K562 (cell line): ENCODE results near the gene PDK1. TPM values are rescaled to one million over a fixed set of nuclear protein-coding genes. Genes with fewer than 3 reads are reported as not detected.
A peak's percentile ranks its signal among the peaks of the same experiment; 100 is the strongest.

ENCODE experiments used
- CBX3 ChIP-seq, 2 experiments: IDR thresholded peaks; 1 replicate in 1 of 2; 2 replicates in 1 of 2; pipeline ENCODE4 v1.6.1; 2012; ENCODE audit warnings: inconsistent platforms in 2 of 2, low read length in 2 of 2, borderline replicate concordance in 1 of 2, control low read depth in 1 of 2
- CREBBP ChIP-seq: IDR thresholded peaks from one replicate; pipeline ENCODE4 v1.6.1; 2012; ENCODE audit warnings: low read depth, mild to moderate bottlenecking, control low read depth, inconsistent platforms, low read length
- DACH1 ChIP-seq: fragments of 450-650 bp; IDR thresholded peaks from 2 replicates; pipeline ENCODE4 v1.6.1; 2018; ENCODE audit not compliant: partially characterized antibody
- DIDO1 ChIP-seq: fragments of 450-650 bp; IDR thresholded peaks from 2 replicates; pipeline ENCODE4 v1.6.1; 2016; ENCODE audit warnings: low read depth, missing biosample characterization, missing genetic modification characterization
- ELK1 ChIP-seq: sonication (generic); formaldehyde crosslinking; IDR thresholded peaks from 2 replicates; pipeline ENCODE4 v1.8.1; 2022; ENCODE audit warnings: missing genetic modification reagents
- ETS2 ChIP-seq: IDR thresholded peaks from 2 replicates; pipeline ENCODE4 v1.6.1; 2016; ENCODE audit warnings: borderline replicate concordance, missing genetic modification characterization, mild to moderate bottlenecking, moderate library complexity, missing compliant biosample characterization; ENCODE audit not compliant: poor library complexity, severe bottlenecking
- GABPA ChIP-seq: fragments of 200-800 bp; sonication (Bioruptor generic); conservative IDR thresholded peaks from 2 replicates; pipeline ENCODE4 v1.6.1; 2016; ENCODE audit warnings: low read depth, missing genetic modification characterization, missing compliant biosample characterization
- HDAC1 ChIP-seq, 2 experiments: fragments of 450-650 bp; IDR thresholded peaks; 2 replicates each; pipeline ENCODE4 v1.6.1; 2016 to 2017; ENCODE audit warnings: inconsistent platforms in 1 of 2, mild to moderate bottlenecking in 1 of 2, moderate library complexity in 1 of 2
- MAZ ChIP-seq, 2 experiments: fragments of 450-650 bp in 1 of 2; sonication (generic) in 1 of 2; formaldehyde crosslinking; IDR thresholded peaks in 1 of 2; conservative IDR thresholded peaks in 1 of 2; 2 replicates each; pipeline versions ENCODE4 v1.4.0 to v1.5.0; 2020; ENCODE audit warnings: mild to moderate bottlenecking in 1 of 2, missing genetic modification reagents in 1 of 2
- NKRF ChIP-seq: fragments of 450-650 bp; IDR thresholded peaks from 2 replicates; pipeline ENCODE4 v1.6.1; 2016; ENCODE audit warnings: borderline replicate concordance
- PCBP2 ChIP-seq: fragments of 200-400 bp; formaldehyde crosslinking; IDR thresholded peaks from 2 replicates; pipeline ENCODE4 v1.6.1; 2018; ENCODE audit warnings: low read length, low read depth, mild to moderate bottlenecking, moderate library complexity; ENCODE audit not compliant: poor library complexity, severe bottlenecking
- PKNOX1 ChIP-seq: fragments of 450-650 bp; IDR thresholded peaks from 2 replicates; pipeline ENCODE4 v1.6.1; 2016
- SMARCB1 ChIP-seq: IDR thresholded peaks from 2 replicates; pipeline ENCODE4 v1.6.1; 2011; ENCODE audit warnings: improper control_type of control experiment, low read depth; ENCODE audit not compliant: insufficient read length
- TCF7L2 ChIP-seq: fragments of 150-350 bp; IDR thresholded peaks from 2 replicates; pipeline ENCODE4 v1.6.1; 2016; ENCODE audit warnings: low read depth, mild to moderate bottlenecking, low read length, moderate library complexity
- TCFL5 ChIP-seq: fragments of 250-450 bp; sonication (Bioruptor Pico); conservative IDR thresholded peaks from 2 replicates; pipeline ENCODE4 v1.6.1; 2021; ENCODE audit warnings: mild to moderate bottlenecking, moderate library complexity, matching md5 sums
- TEAD4 ChIP-seq, 2 experiments: sonication (generic) in 1 of 2; formaldehyde crosslinking in 1 of 2; IDR thresholded peaks; 2 replicates each; pipeline versions ENCODE4 v1.6.1 to v1.8.0; 2012 to 2022; ENCODE audit warnings: borderline replicate concordance in 1 of 2, inconsistent platforms in 1 of 2, low read length in 1 of 2, mild to moderate bottlenecking in 1 of 2, missing genetic modification reagents in 1 of 2
- ZC3H11A ChIP-seq: IDR thresholded peaks from 2 replicates; pipeline ENCODE4 v1.6.1; 2012; ENCODE audit warnings: low read depth, low read length, improper control_type of control experiment
- ZFP30 ChIP-seq: fragments of 250-450 bp; sonication (Bioruptor Pico); IDR thresholded peaks from 2 replicates; pipeline ENCODE4 v1.8.0; 2022; ENCODE audit warnings: moderate library complexity, mild to moderate bottlenecking, inconsistent platforms, borderline replicate concordance
- ZNF280A ChIP-seq: fragments of 450-650 bp; IDR thresholded peaks from 2 replicates; pipeline ENCODE4 v1.6.1; 2018; ENCODE audit warnings: mild to moderate bottlenecking, low read depth; ENCODE audit not compliant: partially characterized antibody
- polyA plus RNA-seq, 8 experiments: library from polyadenylated mRNA; depleted of rRNA in 4 of 8; stranded (reverse) in 5 of 8; unstranded in 3 of 8; fragments of >200 nt; fragmentation: Nextera tagmentation in 2 of 8; fragmentation: Illumina TruSeq in 1 of 8; extraction: Ambion mirVana in 2 of 8; extraction: Trizol in 1 of 8; gene quantifications; 2 replicates each; pipeline versions ENCODE4 v1.2.1 to v1.2.3, GENCODE V29; 2011 to 2014; ENCODE audit warnings: inconsistent platforms in 1 of 8, missing spikeins in 1 of 8
- total RNA-seq, 7 experiments: library from RNA; depleted of rRNA in 6 of 7; stranded (reverse); fragments of >200 nt in 6 of 7; fragmentation: Illumina TruSeq in 2 of 7; extraction: Trizol in 2 of 7; gene quantifications; 2 replicates each; pipeline versions ENCODE4 v1.2.1 to v1.2.3, GENCODE V29; 2011 to 2021; ENCODE audit warnings: low replicate concordance in 1 of 7

The PDK1 gene
- total and polyA plus RNA-seq, 9 of the 15 experiments (the other 6 are each of a cell fraction or from before 2014, with no cell fraction given), result 3.5 to 176 (median 13.9) TPM

- TF ChIP-seq TEAD4 (IDR thresholded peaks at IDR 0.05; ENCODE audit: low read length) (0 out of 2 replicates have a peak, but pooled peaks have one; percentile 13), TEAD4 (CRISPR knock-in tag; IDR thresholded peaks at IDR 0.05; ENCODE audit: borderline replicate concordance) (no peak), DACH1 (peak; percentile 20), MAZ (CRISPR knock-in tag; conservative IDR thresholded peaks at IDR 0.05 in 1 of 2, IDR thresholded peaks at IDR 0.05 in 1 of 2) (no peak), PCBP2 (no peak), TCFL5 (CRISPR knock-in tag) (no peak), CREBBP (no peak), HDAC1 (IDR thresholded peaks at IDR 0.05) (no peak), ZC3H11A (no peak), CBX3 (IDR thresholded peaks at IDR 0.05; ENCODE audit: borderline replicate concordance in 1 of 2, low read length in 2 of 2) (peak in 1 of 2 experiments; percentile 95; a peak in 2 of 3 replicates), ELK1 (no peak), SMARCB1 (no peak), DIDO1 (tag) (no peak), ZFP30 (CRISPR knock-in tag) (no peak), NKRF (no peak), PKNOX1 (no peak), TCF7L2 (no peak), ZNF280A (peak; percentile 97), ETS2 (tag) (no peak), GABPA (tag) (no peak)
Observed at GRCh38 chr2:172578054-172578453, 22.2 kb downstream of the PDK1 start (continued).
